Caco-2 (cell line): ENCODE data around the gene SYNPO. TPM values are rescaled to one million over a fixed set of nuclear protein-coding genes. Genes with fewer than 3 reads are reported as not detected.

ENCODE experiments used
- BruUV-seq: library from RNA; stranded (reverse); fragments of 400-500 nt; replicated peaks from 2 replicates; lab custom pipeline; 2021; lab: Mats Ljungman, UMichigan
- CTCF ChIA-PET: fragments of 300-600 bp; sonication (Branson Sonifier 250); formaldehyde crosslinking; loops from one replicate; lab custom pipeline; 2022; ENCODE audit warnings: antibody characterized with exemption; lab: Charles Lee
- POLR2A ChIA-PET: fragments of 300-600 bp; sonication (Branson Sonifier 250); formaldehyde crosslinking; loops from one replicate; lab custom pipeline; 2022; ENCODE audit warnings: antibody characterized with exemption; lab: Charles Lee
- DNase-seq, 2 experiments: peaks; one replicate each; pipeline versions ENCODE4 v3.0.0 to v3.0.0-alpha.2; 2020 to 2022
- H3K27me3 ChIP-seq: replicated peaks from 2 replicates; pipeline ENCODE4 v1.6.0; 2011; ENCODE audit warnings: low read length; ENCODE audit not compliant: control insufficient read depth, insufficient read depth
- H3K36me3 ChIP-seq: 2 replicates; pipeline ENCODE4 v1.5.1; 2011; ENCODE audit warnings: low read length; ENCODE audit not compliant: control insufficient read depth, insufficient read depth
- H3K4me1 ChIP-seq: fragments of 250-450 bp; sonication (Bioruptor Pico); 2 replicates; pipeline ENCODE4 v1.5.1; 2020; ENCODE audit warnings: mild to moderate bottlenecking
- H3K4me3 ChIP-seq: 2 replicates; pipeline ENCODE4 v1.5.1; 2011; ENCODE audit warnings: low read depth, mild to moderate bottlenecking, control low read depth, low read length
- H3K9me3 ChIP-seq: fragments of 250-450 bp; sonication (Bioruptor Pico); 2 replicates; pipeline ENCODE4 v1.5.1; 2020; ENCODE audit warnings: mild to moderate bottlenecking, moderate library complexity
- H3K27ac Mint-ChIP-seq: one replicate; pipeline ENCODE4 v1.8.0; 2022; ENCODE audit warnings: mixed read lengths; ENCODE audit not compliant: unreplicated experiment
- H3K27me3 Mint-ChIP-seq: one replicate; pipeline ENCODE4 v1.8.0; 2022; ENCODE audit warnings: mixed read lengths; ENCODE audit not compliant: insufficient read depth, unreplicated experiment
- H3K36me3 Mint-ChIP-seq: one replicate; pipeline ENCODE4 v1.8.0; 2022; ENCODE audit warnings: mild to moderate bottlenecking, mixed read lengths; ENCODE audit not compliant: insufficient read depth, unreplicated experiment
- H3K4me1 Mint-ChIP-seq: one replicate; pipeline ENCODE4 v1.8.0; 2022; ENCODE audit warnings: low read depth, mixed read lengths; ENCODE audit not compliant: unreplicated experiment
- H3K4me3 Mint-ChIP-seq: one replicate; pipeline ENCODE4 v1.8.0; 2022; ENCODE audit warnings: mild to moderate bottlenecking, moderate library complexity, mixed read lengths; ENCODE audit not compliant: unreplicated experiment
- H3K9me3 Mint-ChIP-seq: one replicate; pipeline ENCODE4 v1.8.0; 2022; ENCODE audit warnings: mixed read lengths; ENCODE audit not compliant: unreplicated experiment
- CTCF ChIP-seq, 2 experiments: fragments of 200-600 bp in 1 of 2; IDR thresholded peaks; 1 replicate in 1 of 2; 2 replicates in 1 of 2; pipeline versions ENCODE4 v1.5.1 to v1.8.0; 2011 to 2022; ENCODE audit warnings: antibody characterized with exemption in 1 of 2, control low read depth in 1 of 2, inconsistent platforms in 1 of 2, low read depth in 1 of 2, low read length in 1 of 2, mild to moderate bottlenecking in 1 of 2, moderate library complexity in 1 of 2; ENCODE audit not compliant: insufficient read depth in 1 of 2, severe bottlenecking in 1 of 2, unreplicated experiment in 1 of 2
- intact Hi-C: fragments of 100-400 bp; cut with micrococcal nuclease; formaldehyde crosslinking; loops from one replicate; pipeline ENCODE4 v1.10.0; 2022; ENCODE audit not compliant: unreplicated experiment
- total RNA-seq: library from RNA; stranded (reverse); gene quantifications from 2 replicates; pipeline ENCODE4 v1.2.3, GENCODE V29; 2022

The SYNPO gene
- total RNA-seq, 1 experiment from 2014 or later, result 25.1 TPM

GRCh38 chr5:150624334-150625163 lies 15.9 kb upstream of the SYNPO start:
- peak in 1 of 2 experiments; percentile 66 for DNase-seq
- Mint-ChIP-seq H3K36me3 (no peaks in the 10 kb centered on the region), H3K4me1 (peaks cover 16% of the 10 kb centered on the region), H3K9me3 (no peaks in the 10 kb centered on the region), H3K27ac (peak overlapping the region; percentile 71), H3K4me3 (peak overlapping the region; percentile 85), H3K27me3 (no peaks in the 10 kb centered on the region)
- no TSS peak for BruUV-seq
- TF ChIP-seq CTCF (IDR thresholded peaks at IDR 0.05; ENCODE audit: insufficient read depth in 1 of 2, low read depth in 1 of 2, low read length in 1 of 2, severe bottlenecking in 1 of 2, unreplicated experiment in 1 of 2), result peak in 1 of 2 experiments; percentile 3
- no peaks in the 10 kb centered on the region for H3K9me3 ChIP-seq
- CTCF ChIA-PET, result no interaction called here
- no peaks in the 10 kb centered on the region for H3K36me3 ChIP-seq
- peak overlapping the region; percentile 90 for H3K4me3 ChIP-seq
- intact Hi-C loops, result no loop called here
- POLR2A ChIA-PET, result no interaction called here
- H3K27me3 ChIP-seq, result no peaks in the 10 kb centered on the region
- peaks cover 18% of the 10 kb centered on the region for H3K4me1 ChIP-seq

- H3K9me3 Mint-ChIP-seq, result no peaks in the 10 kb centered on the region
- Histone ChIP-seq H3K9me3 (no peaks in the 10 kb centered on the region), H3K27me3 (no peaks in the 10 kb centered on the region), H3K4me1 (peaks cover 18% of the 10 kb centered on the region), H3K4me3 (peak overlapping the region; percentile 90), H3K36me3 (no peaks in the 10 kb centered on the region; the same call in 1 of the 2 replicates)
- H3K4me3 Mint-ChIP-seq, result no peak overlapping the region
- DNase-seq, result no peak
- H3K27me3 Mint-ChIP-seq, result no peaks in the 10 kb centered on the region
- H3K36me3 Mint-ChIP-seq, result no peaks in the 10 kb centered on the region
- TF ChIP-seq CTCF (IDR thresholded peaks at IDR 0.05; ENCODE audit: insufficient read depth in 1 of 2, low read depth in 1 of 2, low read length in 1 of 2, severe bottlenecking in 1 of 2, unreplicated experiment in 1 of 2), result no peak
- intact Hi-C loops, result no loop called here
- no TSS peak for BruUV-seq
- POLR2A ChIA-PET, result no interaction called here
- H3K4me1 Mint-ChIP-seq, result peaks cover 16% of the 10 kb centered on the region
- CTCF ChIA-PET, result no interaction called here
- H3K27ac Mint-ChIP-seq, result no peak overlapping the region
Observed at GRCh38 chr5:150625164-150625535, 15.3 kb upstream of the SYNPO start.

- H3K9me3 ChIP-seq, result no peaks in the 10 kb centered on the region
- no peaks in the 10 kb centered on the region for H3K9me3 Mint-ChIP-seq
- intact Hi-C loops, result no loop called here
- no peaks in the 10 kb centered on the region; the same call in 1 of the 2 replicates for H3K36me3 ChIP-seq
- H3K36me3 Mint-ChIP-seq, result no peaks in the 10 kb centered on the region
- POLR2A ChIA-PET, result no interaction called here
- CTCF ChIA-PET, result no interaction called here
- no peak overlapping the region for H3K4me3 Mint-ChIP-seq
- TF ChIP-seq CTCF (IDR thresholded peaks at IDR 0.05; ENCODE audit: insufficient read depth in 1 of 2, low read depth in 1 of 2, low read length in 1 of 2, severe bottlenecking in 1 of 2, unreplicated experiment in 1 of 2), result no peak
- H3K4me1 ChIP-seq, result peaks cover 18% of the 10 kb centered on the region
- BruUV-seq, result no TSS peak
- H3K27me3 Mint-ChIP-seq, result no peaks in the 10 kb centered on the region
- no peak overlapping the region for H3K27ac Mint-ChIP-seq
- no peak overlapping the region for H3K4me3 ChIP-seq
- peaks cover 20% of the 10 kb centered on the region for H3K4me1 Mint-ChIP-seq
- H3K27me3 ChIP-seq, result no peaks in the 10 kb centered on the region
- DNase-seq, result no peak
Observed at GRCh38 chr5:150625831-150626746, 14.4 kb upstream of the SYNPO start.
